Hematopoietic multipotent progenitor cell treated with erythropoietin and hydrocortisone succinate and interleukin-3 and kit ligand, for 4 days (in vitro differentiated cells): ENCODE data around the gene ADAMTS2.
"Not testable (repeated sequence)": the region's sequence is repeated elsewhere in the genome, so short reads cannot be mapped to it uniquely, and the experiment has no call there.

Experiments
- DNase-seq: peaks from one replicate; pipeline ENCODE4 v3.0.0-alpha.2; 2015

Gene ADAMTS2

GRCh38 chr5:179325296-179326031, 19.8 kb downstream of the ADAMTS2 start:
- DNase-seq, result no peak

DNA sequence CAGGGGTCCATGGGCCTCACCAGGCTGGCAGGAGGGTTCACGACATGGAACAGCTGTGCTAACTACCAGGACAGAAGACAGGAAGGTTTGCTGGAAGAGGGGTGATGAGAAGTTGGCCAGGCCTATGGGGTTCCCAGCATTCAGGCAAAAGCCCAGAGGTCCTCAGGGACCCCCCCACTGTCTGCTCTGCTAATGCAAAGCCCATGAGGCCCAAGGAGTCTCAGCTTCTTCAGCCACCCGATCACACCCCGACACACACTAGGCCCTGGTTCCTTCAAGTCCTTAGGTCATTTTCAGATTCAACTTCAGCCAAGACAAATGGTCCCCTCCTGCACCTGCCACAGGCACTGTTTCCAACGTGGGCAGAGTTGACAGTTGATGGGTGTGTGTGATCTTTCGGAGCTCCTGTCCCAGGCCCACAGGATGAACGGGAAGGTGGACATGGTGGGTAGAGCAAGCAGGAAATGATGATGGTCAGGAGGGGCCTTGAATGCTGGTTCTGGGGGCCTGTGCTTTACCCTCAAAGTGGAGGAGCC, 20.4 kb downstream of the ADAMTS2 start:
- DNase-seq, result no peak

DNA sequence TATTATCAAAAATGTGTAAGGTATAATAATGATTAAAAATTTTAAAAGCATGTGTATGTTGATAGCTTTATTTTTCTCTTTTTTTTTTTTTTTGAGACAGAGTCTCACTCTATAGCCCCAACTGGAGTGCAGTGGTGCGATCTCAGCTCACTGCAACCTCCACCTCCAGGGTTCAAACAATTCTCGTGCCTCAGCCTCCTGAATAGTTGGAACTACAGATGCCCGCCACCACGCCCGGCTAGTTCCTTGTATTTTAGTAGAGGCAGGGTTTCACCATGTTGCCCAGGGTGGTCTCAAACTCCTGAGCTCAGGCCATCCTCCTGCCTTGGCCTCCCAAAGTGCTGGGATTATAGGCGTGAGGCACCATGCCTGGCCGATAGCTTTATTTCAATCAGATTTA, 20.9 kb downstream of the ADAMTS2 start:
- DNase-seq, result not testable (repeated sequence)

DNA sequence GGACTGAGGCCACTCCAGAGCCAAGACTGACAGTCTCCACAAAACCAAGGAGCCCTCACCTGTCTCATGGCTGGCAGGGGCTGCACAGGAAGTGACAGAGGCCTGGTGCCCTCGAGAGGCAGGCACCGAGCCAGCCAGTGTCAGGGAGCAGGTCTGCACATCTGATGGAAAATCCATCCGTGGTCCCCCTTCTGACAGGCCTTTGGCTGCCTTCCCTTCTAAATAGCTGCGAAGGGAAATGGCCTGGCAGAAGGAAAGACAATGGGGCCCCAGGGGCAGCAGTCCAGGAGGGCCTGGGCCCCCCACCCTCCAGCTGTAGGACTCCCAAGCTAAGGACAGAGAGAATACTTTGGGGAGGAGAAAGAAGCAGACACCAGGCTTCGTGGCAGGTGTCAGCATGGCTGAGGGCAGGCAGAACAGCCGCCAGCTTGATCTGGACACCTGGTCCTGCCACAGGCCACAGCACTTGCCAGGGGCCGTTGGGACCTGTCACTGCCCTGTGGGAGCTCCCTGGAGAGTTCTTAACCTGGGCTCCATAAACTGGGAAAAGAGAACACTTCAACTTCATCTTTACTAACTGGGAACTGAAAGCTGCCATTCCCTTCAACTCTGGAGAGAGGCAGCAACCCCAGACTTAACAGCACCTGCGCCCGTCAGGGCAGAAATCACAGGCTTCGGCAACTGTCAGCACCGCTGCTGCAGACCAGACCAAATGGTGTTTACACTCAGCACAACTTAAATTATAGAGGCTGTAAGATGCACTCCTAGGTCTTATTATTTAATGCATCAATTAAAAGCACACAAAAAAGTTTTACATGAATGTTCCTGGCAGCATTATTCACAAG, 22.0 kb downstream of the ADAMTS2 start:
- no peak for DNase-seq

GRCh38 chr5:179322071-179323025, 22.9 kb downstream of the ADAMTS2 start:
- DNase-seq, result no peak

- DNase-seq, result no peak
These were observed 23.9 kb downstream of the ADAMTS2 start for GRCh38 chr5:179321206-179321987.

- DNase-seq, result no peak
These were observed 25.4 kb downstream of the ADAMTS2 start for GRCh38 chr5:179319741-179320281.

DNA sequence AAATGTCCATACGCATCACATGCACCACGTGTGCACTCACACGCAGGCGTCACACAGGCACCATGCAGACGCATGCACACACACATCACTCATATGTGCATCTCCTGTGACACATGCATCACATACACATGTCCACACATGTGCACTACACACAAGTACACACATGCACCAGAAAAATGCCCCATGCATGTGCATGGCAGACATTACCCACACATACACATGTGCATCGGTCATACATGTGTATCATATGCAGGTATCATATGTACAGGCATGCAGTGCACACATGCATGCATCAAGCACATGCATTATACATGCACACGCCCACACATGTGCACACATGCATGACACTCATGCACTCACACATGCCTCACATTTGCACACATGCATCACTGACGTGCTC, 26.1 kb downstream of the ADAMTS2 start:
- no peak for DNase-seq

DNA sequence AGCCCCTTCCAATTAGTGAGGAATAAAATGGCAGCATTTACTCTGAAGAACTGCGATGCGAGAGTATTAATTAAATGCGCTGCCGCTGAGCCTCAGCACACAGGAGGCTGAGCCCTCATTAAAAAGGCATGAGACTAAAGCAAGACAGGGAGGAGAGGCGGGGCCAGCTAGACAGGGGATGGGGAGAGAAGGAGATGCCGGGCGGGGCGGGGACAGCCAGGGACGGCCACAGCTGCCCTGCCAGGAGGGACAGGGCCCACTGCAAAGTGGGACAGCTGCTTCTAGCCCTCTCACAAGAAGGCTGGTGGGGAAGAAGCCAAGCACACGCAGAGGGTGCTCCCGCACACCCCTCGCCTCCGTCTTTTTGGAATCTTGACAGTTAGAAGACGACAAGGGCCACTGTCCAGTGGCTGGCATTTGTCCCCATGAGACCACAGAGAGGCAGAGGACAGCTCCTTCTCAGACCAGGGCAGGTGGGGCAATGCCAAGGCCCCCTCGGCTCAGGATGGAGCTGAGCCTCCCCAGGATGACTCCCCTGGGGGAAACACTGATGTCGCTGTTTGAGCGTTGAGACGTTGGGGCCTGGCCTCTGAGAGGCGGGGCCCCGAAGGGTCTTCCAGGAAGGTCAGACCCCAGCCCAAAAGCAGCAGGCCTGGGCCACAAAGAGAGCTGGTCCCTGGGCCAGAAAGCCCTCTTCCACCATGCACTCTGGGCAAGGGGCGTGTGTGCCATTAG, 26.9 kb downstream of the ADAMTS2 start:
- DNase-seq, result no peak

- DNase-seq, result no peak
These were observed 27.6 kb downstream of the ADAMTS2 start for GRCh38 chr5:179317411-179318220.

GRCh38 chr5:179316982-179317381, 28.3 kb downstream of the ADAMTS2 start:
- DNase-seq, result no peak

GRCh38 chr5:179316111-179316551, 29.1 kb downstream of the ADAMTS2 start:
- no peak for DNase-seq

DNA sequence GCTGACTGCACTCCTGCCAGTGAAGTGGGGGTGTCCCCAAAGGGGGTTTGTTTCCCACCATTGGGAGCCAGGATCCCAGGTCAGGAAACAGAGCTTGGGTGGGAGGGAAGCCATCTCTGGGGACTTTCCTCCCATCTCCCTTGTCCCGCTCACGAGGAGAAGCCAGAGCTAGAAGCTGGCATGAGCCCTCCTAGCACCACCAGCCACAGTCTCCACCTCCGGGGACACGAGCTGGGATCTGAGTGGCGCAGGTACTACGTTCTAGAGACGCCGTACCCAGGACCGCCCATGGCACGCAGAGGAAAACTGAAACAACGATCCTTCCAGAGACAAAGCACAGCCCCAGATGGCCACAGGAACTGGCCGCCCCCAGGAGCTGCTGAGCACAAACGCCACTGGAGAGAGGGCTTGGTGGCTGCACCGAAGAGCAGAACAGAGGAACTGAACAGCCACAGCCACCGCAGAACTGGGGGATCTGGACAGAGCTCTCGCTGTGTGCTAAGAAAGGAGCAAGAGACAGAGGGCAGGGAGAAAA, 29.8 kb downstream of the ADAMTS2 start:
- DNase-seq, result no peak

- no peak for DNase-seq
These were observed 30.5 kb downstream of the ADAMTS2 start for GRCh38 chr5:179314606-179315355.

- DNase-seq, result no peak
These were observed 31.3 kb downstream of the ADAMTS2 start for GRCh38 chr5:179313849-179314521.

GRCh38 chr5:179312557-179313235, 32.6 kb downstream of the ADAMTS2 start:
- no peak for DNase-seq

DNA sequence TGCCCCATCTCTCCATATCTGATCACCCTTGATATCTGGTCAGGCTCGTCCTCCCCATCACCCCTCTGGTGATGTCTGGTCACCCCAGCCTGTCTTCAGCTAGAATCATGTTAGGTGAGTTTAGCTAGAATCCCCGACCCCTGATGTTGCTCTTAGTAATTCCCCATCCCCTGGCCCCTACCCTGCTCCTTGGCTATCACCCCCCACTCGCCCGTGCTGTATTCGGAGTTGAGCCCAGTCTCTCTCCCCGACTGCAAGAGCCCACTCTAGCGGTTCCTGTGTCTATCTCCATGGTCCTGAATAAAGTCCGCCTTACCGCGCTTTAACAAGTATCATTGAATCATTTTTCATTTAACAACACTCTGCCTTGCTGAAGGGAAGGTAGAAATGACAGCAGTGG, 33.7 kb downstream of the ADAMTS2 start:
- no peak for DNase-seq

DNA sequence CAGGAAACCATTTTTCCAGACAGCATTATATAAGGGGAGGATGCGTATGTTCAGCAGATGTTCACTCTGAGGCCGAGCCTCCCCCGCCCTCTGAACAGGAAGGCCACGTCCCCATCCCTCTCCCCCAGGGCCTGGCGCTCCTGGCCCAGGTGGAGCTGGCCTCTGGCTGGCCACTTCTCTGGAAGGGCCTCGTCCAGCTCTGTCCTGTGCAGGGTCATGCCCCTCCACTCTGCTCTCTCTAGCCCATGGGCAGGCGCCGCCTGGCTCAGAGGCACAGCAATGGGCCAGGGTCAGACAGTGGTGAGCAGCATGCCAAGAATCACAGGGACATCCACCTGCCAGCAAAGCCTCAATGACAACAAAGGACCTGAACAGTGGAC, 34.2 kb downstream of the ADAMTS2 start:
- no peak for DNase-seq
